OCI-LY1 (cell line): ENCODE measurements around the gene ODF4.

ENCODE experiments used
- H2AFZ ChIP-seq: fragments of 200-600 bp; sonication (generic), shearing (Covaris generic); 2 replicates; pipeline ENCODE4 v1.6.0; 2014; ENCODE audit warnings: antibody characterized with exemption, mild to moderate bottlenecking, low read length
- H3F3A ChIP-seq: fragments of 200-600 bp; sonication (generic), shearing (Covaris generic); 2 replicates; pipeline ENCODE4 v1.6.0; 2014; ENCODE audit warnings: mild to moderate bottlenecking, antibody characterized with exemption, low read length, moderate library complexity; ENCODE audit not compliant: insufficient read depth
- H3K27ac ChIP-seq: fragments of 200-600 bp; sonication (generic); 2 replicates; pipeline ENCODE4 v1.5.1; 2014; ENCODE audit warnings: low read length, mixed run types, mild to moderate bottlenecking, low read depth; ENCODE audit not compliant: poor library complexity, severe bottlenecking
- H3K27me3 ChIP-seq: fragments of 200-600 bp; sonication (generic); 2 replicates; pipeline ENCODE4 v1.6.0; 2014; ENCODE audit warnings: antibody characterized with exemption, mild to moderate bottlenecking, low read length, moderate library complexity; ENCODE audit not compliant: insufficient read depth
- H3K36me3 ChIP-seq: fragments of 200-600 bp; sonication (generic); 2 replicates; pipeline ENCODE4 v1.6.1; 2014; ENCODE audit warnings: mild to moderate bottlenecking, antibody characterized with exemption, low read length, moderate library complexity, mixed read lengths; ENCODE audit not compliant: insufficient read depth
- H3K4me1 ChIP-seq: fragments of 200-600 bp; sonication (generic); 2 replicates; pipeline ENCODE4 v1.5.1; 2014; ENCODE audit warnings: mild to moderate bottlenecking, low read length, moderate library complexity; ENCODE audit not compliant: insufficient read depth, severe bottlenecking
- H3K4me2 ChIP-seq: fragments of 200-600 bp; sonication (generic), shearing (Covaris generic); 2 replicates; pipeline ENCODE4 v1.6.1; 2014; ENCODE audit warnings: low read length
- H3K4me3 ChIP-seq: fragments of 200-600 bp; sonication (generic); 2 replicates; pipeline ENCODE4 v1.5.1; 2014; ENCODE audit warnings: low read length, low read depth, mild to moderate bottlenecking, mixed read lengths; ENCODE audit not compliant: poor library complexity, severe bottlenecking
- H3K79me2 ChIP-seq: fragments of 200-600 bp; shearing (Covaris generic); 2 replicates; pipeline ENCODE4 v1.6.1; 2016; ENCODE audit warnings: mixed run types, low read length, mixed read lengths; ENCODE audit not compliant: insufficient read depth
- H3K9ac ChIP-seq: fragments of 200-600 bp; sonication (generic), shearing (Covaris generic); 2 replicates; pipeline ENCODE4 v1.6.1; 2014; ENCODE audit warnings: mild to moderate bottlenecking, low read length, mixed read lengths
- H3K9me2 ChIP-seq: fragments of 200-600 bp; sonication (generic), shearing (Covaris generic); 2 replicates; pipeline ENCODE4 v1.6.1; 2014; ENCODE audit warnings: low read depth, mild to moderate bottlenecking, low read length, mixed read lengths
- H3K9me3 ChIP-seq: fragments of 200-600 bp; shearing (Covaris generic); 2 replicates; pipeline ENCODE4 v1.6.1; 2014; ENCODE audit warnings: low read length, mixed read lengths
- H4K20me1 ChIP-seq: fragments of 200-600 bp; sonication (generic), shearing (Covaris generic); 2 replicates; pipeline ENCODE4 v1.6.0; 2016; ENCODE audit warnings: mild to moderate bottlenecking, low read length; ENCODE audit not compliant: insufficient read depth
- EZH2 ChIP-seq: fragments of 200-600 bp; sonication (generic), shearing (Covaris generic); IDR thresholded peaks from 2 replicates; pipeline ENCODE4 v1.8.0; 2017; ENCODE audit warnings: borderline replicate concordance, mixed run types, mild to moderate bottlenecking, antibody characterized with exemption, low read length, moderate library complexity, mixed read lengths
- TF ChIP-seq, protein P1 (sequence below): fragments of 200-600 bp; sonication (generic), shearing (Covaris generic); IDR thresholded peaks from 2 replicates; pipeline ENCODE4 v1.5.1; 2017; ENCODE audit warnings: mild to moderate bottlenecking, antibody characterized with exemption, low read length, moderate library complexity, mixed read lengths

The ODF4 gene

DNA sequence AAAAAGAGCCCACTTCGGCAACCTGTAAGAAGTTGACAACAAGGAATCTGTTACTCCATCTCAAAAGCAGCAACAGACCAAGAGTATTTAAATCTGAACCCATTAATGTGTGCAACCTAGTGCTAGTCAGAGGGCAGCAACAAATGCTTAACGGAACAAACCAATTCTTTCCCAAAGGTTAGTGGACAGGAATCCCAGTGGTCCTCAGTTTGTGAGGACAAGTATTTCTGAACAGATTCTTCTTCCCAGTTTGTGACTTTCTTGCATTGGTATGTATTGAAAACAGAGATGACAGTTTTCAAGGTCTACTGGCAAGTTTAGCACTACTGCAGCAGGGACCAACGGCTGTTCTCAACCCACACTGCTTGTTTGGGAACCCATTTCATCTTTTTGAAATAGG, 40.4 kb downstream of the ODF4 start:
- no peaks in the 10 kb centered on the region for H4K20me1 ChIP-seq
- no peaks in the 10 kb centered on the region for H3K27me3 ChIP-seq
- H3K36me3 ChIP-seq: peaks cover 65% of the 10 kb centered on the region
- H3F3A ChIP-seq: peaks cover 18% of the 10 kb centered on the region
- no peaks in the 10 kb centered on the region for H3K9me2 ChIP-seq
- H3K9me3 ChIP-seq: no peaks in the 10 kb centered on the region
- H3K27ac ChIP-seq: no peak overlapping the region
- H3K4me3 ChIP-seq: peak overlapping the region; percentile 89
- peak overlapping the region; percentile 91; the same call in 1 of the 2 replicates for H3K9ac ChIP-seq
- H3K4me1 ChIP-seq: peaks cover 62% of the 10 kb centered on the region
- H2AFZ ChIP-seq: no peak overlapping the region
- peaks cover 19% of the 10 kb centered on the region for H3K79me2 ChIP-seq
- TF ChIP-seq, protein P1, sequence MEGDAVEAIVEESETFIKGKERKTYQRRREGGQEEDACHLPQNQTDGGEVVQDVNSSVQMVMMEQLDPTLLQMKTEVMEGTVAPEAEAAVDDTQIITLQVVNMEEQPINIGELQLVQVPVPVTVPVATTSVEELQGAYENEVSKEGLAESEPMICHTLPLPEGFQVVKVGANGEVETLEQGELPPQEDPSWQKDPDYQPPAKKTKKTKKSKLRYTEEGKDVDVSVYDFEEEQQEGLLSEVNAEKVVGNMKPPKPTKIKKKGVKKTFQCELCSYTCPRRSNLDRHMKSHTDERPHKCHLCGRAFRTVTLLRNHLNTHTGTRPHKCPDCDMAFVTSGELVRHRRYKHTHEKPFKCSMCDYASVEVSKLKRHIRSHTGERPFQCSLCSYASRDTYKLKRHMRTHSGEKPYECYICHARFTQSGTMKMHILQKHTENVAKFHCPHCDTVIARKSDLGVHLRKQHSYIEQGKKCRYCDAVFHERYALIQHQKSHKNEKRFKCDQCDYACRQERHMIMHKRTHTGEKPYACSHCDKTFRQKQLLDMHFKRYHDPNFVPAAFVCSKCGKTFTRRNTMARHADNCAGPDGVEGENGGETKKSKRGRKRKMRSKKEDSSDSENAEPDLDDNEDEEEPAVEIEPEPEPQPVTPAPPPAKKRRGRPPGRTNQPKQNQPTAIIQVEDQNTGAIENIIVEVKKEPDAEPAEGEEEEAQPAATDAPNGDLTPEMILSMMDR: no peak
- no peak for TF ChIP-seq EZH2
- H3K4me2 ChIP-seq: peak overlapping the region; percentile 87

DNA sequence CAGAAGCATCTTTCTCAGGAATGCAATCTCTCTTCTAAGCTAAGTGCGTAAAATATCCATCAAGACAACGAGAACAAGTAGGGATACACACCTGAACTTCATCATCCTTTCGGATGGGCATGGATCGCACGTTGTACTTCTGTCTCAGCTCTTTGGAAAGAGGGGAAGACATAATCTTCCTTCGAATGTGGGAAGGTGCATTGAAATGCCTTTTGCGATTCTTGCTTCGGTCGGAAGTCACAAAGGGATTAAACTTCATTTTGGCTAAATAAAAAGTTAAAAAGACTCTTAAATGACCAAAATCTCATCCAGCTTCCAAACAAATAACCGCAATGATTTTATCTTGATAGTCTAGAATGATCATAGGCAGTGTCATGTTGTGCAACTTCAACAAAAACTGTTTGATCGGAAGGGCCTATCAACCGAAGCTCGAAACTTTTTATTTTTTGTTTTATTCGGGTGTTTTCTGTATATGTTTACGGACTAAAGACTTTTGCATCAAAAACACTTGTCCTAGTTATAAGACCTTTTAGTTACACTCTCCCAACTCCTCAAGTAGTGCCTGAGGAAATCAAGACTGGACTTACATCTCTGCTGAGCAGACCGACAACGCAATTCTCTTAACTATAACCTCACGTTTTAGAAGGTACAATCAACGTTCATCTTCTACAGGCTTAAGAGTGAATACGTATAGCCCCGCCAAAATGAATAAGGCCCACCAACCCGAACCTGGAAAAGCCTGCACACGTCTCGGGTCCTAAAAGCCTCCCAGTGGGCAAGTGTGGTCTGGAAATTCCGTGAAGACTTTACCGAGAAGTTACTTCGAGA, 42.6 kb downstream of the ODF4 start:
- Histone ChIP-seq H3K27me3 (no peaks in the 10 kb centered on the region), H4K20me1 (no peaks in the 10 kb centered on the region), H3K79me2 (peaks cover 19% of the 10 kb centered on the region), H3K4me1 (peaks cover 46% of the 10 kb centered on the region), H3K27ac (peak overlapping the region; percentile 65), H3F3A (peaks cover 13% of the 10 kb centered on the region), H3K9ac (peak overlapping the region; percentile 91), H3K9me2 (no peaks in the 10 kb centered on the region), H3K4me2 (peak overlapping the region; percentile 87), H3K9me3 (no peaks in the 10 kb centered on the region), H3K4me3 (peak overlapping the region; percentile 89), H3K36me3 (peaks cover 54% of the 10 kb centered on the region), H2AFZ (no peak overlapping the region)
- TF ChIP-seq EZH2: no peak
- TF ChIP-seq, protein P1: no peak

DNA sequence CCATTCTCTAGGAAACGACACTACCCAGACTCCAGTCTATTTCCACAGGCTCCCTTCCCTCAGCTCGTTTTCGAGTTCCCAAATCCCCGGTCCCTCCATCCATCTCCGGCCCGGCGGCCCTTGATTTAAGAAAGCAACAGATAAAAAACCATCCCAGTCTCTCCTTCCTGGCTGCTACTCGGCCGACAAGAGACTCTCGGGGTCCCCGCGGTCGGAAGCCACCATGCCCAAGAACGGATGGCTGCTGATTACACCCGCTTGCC, 43.2 kb downstream of the ODF4 start:
- H3K27me3 ChIP-seq: no peaks in the 10 kb centered on the region
- peak overlapping the region; percentile 87 for H3K4me2 ChIP-seq
- peaks cover 19% of the 10 kb centered on the region for H3K79me2 ChIP-seq
- peak overlapping the region; percentile 65 for H3K27ac ChIP-seq
- H3K9ac ChIP-seq: peak overlapping the region; percentile 91
- no peak for TF ChIP-seq EZH2
- TF ChIP-seq, protein P1: no peak
- no peaks in the 10 kb centered on the region for H4K20me1 ChIP-seq
- peaks cover 41% of the 10 kb centered on the region for H3K4me1 ChIP-seq
- H3K4me3 ChIP-seq: peak overlapping the region; percentile 89
- H3K36me3 ChIP-seq: peaks cover 49% of the 10 kb centered on the region
- no peaks in the 10 kb centered on the region for H3K9me2 ChIP-seq
- no peaks in the 10 kb centered on the region for H3K9me3 ChIP-seq
- peaks cover 8% of the 10 kb centered on the region; the same call in 1 of the 2 replicates for H3F3A ChIP-seq
- H2AFZ ChIP-seq: no peak overlapping the region
